ENCODE results near the gene TAF1D. TPM values are rescaled to one million over a fixed set of nuclear protein-coding genes. Genes with fewer than 3 reads are reported as not detected.

TAF1D gene
- total RNA-seq, 1 experiment from 2014 or later, result 165 TPM

- DNase-seq (ENCODE audit: low read depth, low spot score) (no peak), ATAC-seq (no peak)
- Histone ChIP-seq H3K27ac (ENCODE audit: low read length) (no peak overlapping the region), H3K36me3 (ENCODE audit: control insufficient read depth, insufficient read depth, low read length) (no peaks in the 10 kb centered on the region), H3K27me3 (ENCODE audit: control insufficient read depth, insufficient read depth, low read length) (no peaks in the 10 kb centered on the region), H3K4me1 (ENCODE audit: control insufficient read depth, insufficient read depth, low read length) (no peaks in the 10 kb centered on the region), H3K9me3 (ENCODE audit: control insufficient read depth, insufficient read depth, low read depth, low read length) (no peaks in the 10 kb centered on the region), H3K4me3 (ENCODE audit: low read depth in 2 of 2, low read length in 2 of 2) (no peak overlapping the region)
- no TSS peak for BruUV-seq (replicated peaks)
- intact Hi-C loops (cut with micrococcal nuclease; ENCODE audit: unreplicated experiment) (no loop called here), in situ Hi-C loops (cut with HindIII; ENCODE audit: low pct_unique_long_range_greater_than_20kb, low sequenced_read_pairs) (no loop called here)
- no peak for TF ChIP-seq SIN3A (IDR thresholded peaks at IDR 0.05; ENCODE audit: borderline replicate concordance, insufficient read depth, low read depth, low read length)
- TF ChIP-seq, protein P1, sequence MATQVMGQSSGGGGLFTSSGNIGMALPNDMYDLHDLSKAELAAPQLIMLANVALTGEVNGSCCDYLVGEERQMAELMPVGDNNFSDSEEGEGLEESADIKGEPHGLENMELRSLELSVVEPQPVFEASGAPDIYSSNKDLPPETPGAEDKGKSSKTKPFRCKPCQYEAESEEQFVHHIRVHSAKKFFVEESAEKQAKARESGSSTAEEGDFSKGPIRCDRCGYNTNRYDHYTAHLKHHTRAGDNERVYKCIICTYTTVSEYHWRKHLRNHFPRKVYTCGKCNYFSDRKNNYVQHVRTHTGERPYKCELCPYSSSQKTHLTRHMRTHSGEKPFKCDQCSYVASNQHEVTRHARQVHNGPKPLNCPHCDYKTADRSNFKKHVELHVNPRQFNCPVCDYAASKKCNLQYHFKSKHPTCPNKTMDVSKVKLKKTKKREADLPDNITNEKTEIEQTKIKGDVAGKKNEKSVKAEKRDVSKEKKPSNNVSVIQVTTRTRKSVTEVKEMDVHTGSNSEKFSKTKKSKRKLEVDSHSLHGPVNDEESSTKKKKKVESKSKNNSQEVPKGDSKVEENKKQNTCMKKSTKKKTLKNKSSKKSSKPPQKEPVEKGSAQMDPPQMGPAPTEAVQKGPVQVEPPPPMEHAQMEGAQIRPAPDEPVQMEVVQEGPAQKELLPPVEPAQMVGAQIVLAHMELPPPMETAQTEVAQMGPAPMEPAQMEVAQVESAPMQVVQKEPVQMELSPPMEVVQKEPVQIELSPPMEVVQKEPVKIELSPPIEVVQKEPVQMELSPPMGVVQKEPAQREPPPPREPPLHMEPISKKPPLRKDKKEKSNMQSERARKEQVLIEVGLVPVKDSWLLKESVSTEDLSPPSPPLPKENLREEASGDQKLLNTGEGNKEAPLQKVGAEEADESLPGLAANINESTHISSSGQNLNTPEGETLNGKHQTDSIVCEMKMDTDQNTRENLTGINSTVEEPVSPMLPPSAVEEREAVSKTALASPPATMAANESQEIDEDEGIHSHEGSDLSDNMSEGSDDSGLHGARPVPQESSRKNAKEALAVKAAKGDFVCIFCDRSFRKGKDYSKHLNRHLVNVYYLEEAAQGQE (IDR thresholded peaks at IDR 0.05; ENCODE audit: insufficient read depth in 1 of 2, low read depth in 2 of 2, low read length in 1 of 2), result no peak
- TF ChIP-seq, protein P2, sequence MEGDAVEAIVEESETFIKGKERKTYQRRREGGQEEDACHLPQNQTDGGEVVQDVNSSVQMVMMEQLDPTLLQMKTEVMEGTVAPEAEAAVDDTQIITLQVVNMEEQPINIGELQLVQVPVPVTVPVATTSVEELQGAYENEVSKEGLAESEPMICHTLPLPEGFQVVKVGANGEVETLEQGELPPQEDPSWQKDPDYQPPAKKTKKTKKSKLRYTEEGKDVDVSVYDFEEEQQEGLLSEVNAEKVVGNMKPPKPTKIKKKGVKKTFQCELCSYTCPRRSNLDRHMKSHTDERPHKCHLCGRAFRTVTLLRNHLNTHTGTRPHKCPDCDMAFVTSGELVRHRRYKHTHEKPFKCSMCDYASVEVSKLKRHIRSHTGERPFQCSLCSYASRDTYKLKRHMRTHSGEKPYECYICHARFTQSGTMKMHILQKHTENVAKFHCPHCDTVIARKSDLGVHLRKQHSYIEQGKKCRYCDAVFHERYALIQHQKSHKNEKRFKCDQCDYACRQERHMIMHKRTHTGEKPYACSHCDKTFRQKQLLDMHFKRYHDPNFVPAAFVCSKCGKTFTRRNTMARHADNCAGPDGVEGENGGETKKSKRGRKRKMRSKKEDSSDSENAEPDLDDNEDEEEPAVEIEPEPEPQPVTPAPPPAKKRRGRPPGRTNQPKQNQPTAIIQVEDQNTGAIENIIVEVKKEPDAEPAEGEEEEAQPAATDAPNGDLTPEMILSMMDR (IDR thresholded peaks at IDR 0.05), result no peak
- no peak for TF ChIP-seq TCF7L2 (IDR thresholded peaks at IDR 0.05; ENCODE audit: low read depth, low read length)
- no peak for TF ChIP-seq POLR2AphosphoS5 (IDR thresholded peaks at IDR 0.05; ENCODE audit: low read depth, low read length)
- ChIA-PET POLR2A (no interaction called here), CTCF (no interaction called here)
These were observed 32.4 kb upstream of the TAF1D start for GRCh38 chr11:93773601-93774200.

GRCh38 chr11:93773045-93773477, 31.8 kb upstream of the TAF1D start:
- Histone ChIP-seq H3K9me3 (ENCODE audit: control insufficient read depth, insufficient read depth, low read depth, low read length) (no peaks in the 10 kb centered on the region), H3K27ac (ENCODE audit: low read length) (no peak overlapping the region), H3K4me3 (ENCODE audit: low read depth in 2 of 2, low read length in 2 of 2) (no peak overlapping the region), H3K27me3 (ENCODE audit: control insufficient read depth, insufficient read depth, low read length) (no peaks in the 10 kb centered on the region), H3K36me3 (ENCODE audit: control insufficient read depth, insufficient read depth, low read length) (no peaks in the 10 kb centered on the region), H3K4me1 (ENCODE audit: control insufficient read depth, insufficient read depth, low read length) (no peaks in the 10 kb centered on the region)
- ChIA-PET CTCF (no interaction called here), POLR2A (no interaction called here)
- DNase-seq (ENCODE audit: low read depth, low spot score) (no peak), ATAC-seq (no peak)
- intact Hi-C loops (cut with micrococcal nuclease; ENCODE audit: unreplicated experiment) (no loop called here), in situ Hi-C loops (cut with HindIII; ENCODE audit: low pct_unique_long_range_greater_than_20kb, low sequenced_read_pairs) (no loop called here)
- no TSS peak for BruUV-seq (replicated peaks)
- TF ChIP-seq, protein P1 (IDR thresholded peaks at IDR 0.05; ENCODE audit: insufficient read depth in 1 of 2, low read depth in 2 of 2, low read length in 1 of 2), result peak; percentile 73 to 75; a peak in 3 of 4 replicates
- no peak for TF ChIP-seq POLR2AphosphoS5 (IDR thresholded peaks at IDR 0.05; ENCODE audit: low read depth, low read length)
